Uterus (tissue), 2 donors: ENCODE data around the gene DAD1.

Experiments
- POLR2A ChIP-seq, 2 donors: fragments of 450-650 bp; IDR thresholded peaks; one replicate each; pipeline ENCODE4 v1.6.1; 2016; ENCODE audit warnings: antibody characterized with exemption in 2 of 2, mild to moderate bottlenecking in 1 of 2, moderate library complexity in 1 of 2
- TF ChIP-seq, protein P1 (sequence below), 4 experiments: fragments of 200-600 bp in 2 of 4; fragments of 450-650 bp in 2 of 4; sonication (generic) in 2 of 4; IDR thresholded peaks; one replicate each; pipeline ENCODE4 v1.5.1; 2016 to 2019; ENCODE audit warnings: antibody characterized with exemption in 4 of 4, mild to moderate bottlenecking in 2 of 4, moderate library complexity in 1 of 4

DNA sequence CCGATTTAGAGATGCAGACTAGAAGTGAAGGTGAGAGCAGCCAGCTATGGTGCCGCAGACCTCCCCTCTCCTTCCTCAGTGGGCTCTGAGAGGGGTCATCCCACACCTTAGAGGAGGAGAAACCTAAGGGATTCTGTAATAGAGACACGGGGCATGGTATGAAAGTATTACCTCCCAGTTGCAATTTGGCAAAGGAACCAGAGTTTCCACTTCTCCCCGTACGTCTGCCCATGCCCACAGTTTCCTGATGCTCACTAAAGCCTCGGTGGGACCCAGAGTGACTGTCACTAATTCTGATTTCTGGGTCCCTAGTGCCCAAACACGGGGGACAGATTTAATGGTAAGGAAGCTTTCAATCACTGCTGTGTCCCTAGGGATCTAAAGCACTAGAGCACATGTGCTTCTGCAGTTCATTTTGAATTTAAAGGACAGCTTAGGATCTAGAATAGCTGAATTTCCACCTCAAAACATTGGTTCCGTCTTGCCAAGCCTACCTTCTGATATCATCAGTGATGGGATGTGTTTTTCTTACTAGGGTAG, 44.1 kb downstream of the DAD1 start:
- TF ChIP-seq, protein P1, sequence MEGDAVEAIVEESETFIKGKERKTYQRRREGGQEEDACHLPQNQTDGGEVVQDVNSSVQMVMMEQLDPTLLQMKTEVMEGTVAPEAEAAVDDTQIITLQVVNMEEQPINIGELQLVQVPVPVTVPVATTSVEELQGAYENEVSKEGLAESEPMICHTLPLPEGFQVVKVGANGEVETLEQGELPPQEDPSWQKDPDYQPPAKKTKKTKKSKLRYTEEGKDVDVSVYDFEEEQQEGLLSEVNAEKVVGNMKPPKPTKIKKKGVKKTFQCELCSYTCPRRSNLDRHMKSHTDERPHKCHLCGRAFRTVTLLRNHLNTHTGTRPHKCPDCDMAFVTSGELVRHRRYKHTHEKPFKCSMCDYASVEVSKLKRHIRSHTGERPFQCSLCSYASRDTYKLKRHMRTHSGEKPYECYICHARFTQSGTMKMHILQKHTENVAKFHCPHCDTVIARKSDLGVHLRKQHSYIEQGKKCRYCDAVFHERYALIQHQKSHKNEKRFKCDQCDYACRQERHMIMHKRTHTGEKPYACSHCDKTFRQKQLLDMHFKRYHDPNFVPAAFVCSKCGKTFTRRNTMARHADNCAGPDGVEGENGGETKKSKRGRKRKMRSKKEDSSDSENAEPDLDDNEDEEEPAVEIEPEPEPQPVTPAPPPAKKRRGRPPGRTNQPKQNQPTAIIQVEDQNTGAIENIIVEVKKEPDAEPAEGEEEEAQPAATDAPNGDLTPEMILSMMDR (IDR thresholded peaks at IDR 0.05), result no peak
- no peak for TF ChIP-seq POLR2A (IDR thresholded peaks at IDR 0.05)
